ENCODE results near the gene EVI5. TPM values are rescaled to one million over a fixed set of nuclear protein-coding genes. Genes with fewer than 3 reads are reported as not detected.
"Not testable (repeated sequence)": the region's sequence is repeated elsewhere in the genome, so short reads cannot be mapped to it uniquely, and the experiment has no call there.

Gene EVI5
- total RNA-seq, 1 experiment from 2014 or later: 19.5 TPM

- DNase-seq (ENCODE audit: low spot score): no peak
Measured at GRCh38 chr1:92583821-92584760, 200.8 kb downstream of the EVI5 start.

GRCh38 chr1:92577261-92577895 is 207.5 kb downstream of the EVI5 start:
- no peak for DNase-seq (ENCODE audit: low spot score)

GRCh38 chr1:92575123-92575522 is 209.8 kb downstream of the EVI5 start:
- DNase-seq (ENCODE audit: low spot score): no peak

GRCh38 chr1:92572520-92572919 is 212.4 kb downstream of the EVI5 start:
- DNase-seq (ENCODE audit: low spot score): no peak

GRCh38 chr1:92571578-92571977 is 213.3 kb downstream of the EVI5 start:
- no peak for DNase-seq (ENCODE audit: low spot score)

- DNase-seq (ENCODE audit: low spot score): no peak
Measured at GRCh38 chr1:92567211-92567868, 217.6 kb downstream of the EVI5 start.

GRCh38 chr1:92563457-92564216 is 221.3 kb downstream of the EVI5 start:
- no peak for DNase-seq (ENCODE audit: low spot score)

- no peak for DNase-seq (ENCODE audit: low spot score)
Measured at GRCh38 chr1:92556350-92556749, 228.6 kb downstream of the EVI5 start.

- no peak for DNase-seq (ENCODE audit: low spot score)
Measured at GRCh38 chr1:92554216-92554615, 230.7 kb downstream of the EVI5 start.

- no peak for DNase-seq (ENCODE audit: low spot score)
Measured at GRCh38 chr1:92551916-92552315, 233.0 kb downstream of the EVI5 start.

- DNase-seq (ENCODE audit: low spot score): no peak
Measured at GRCh38 chr1:92544756-92545165, 240.1 kb downstream of the EVI5 start.

GRCh38 chr1:92543131-92544055 is 241.5 kb downstream of the EVI5 start:
- DNase-seq (ENCODE audit: low spot score): no peak

- no peak for DNase-seq (ENCODE audit: low spot score)
Measured at GRCh38 chr1:92538413-92539061, 246.4 kb downstream of the EVI5 start.

GRCh38 chr1:92538048-92538412 is 246.9 kb downstream of the EVI5 start:
- no peak for DNase-seq (ENCODE audit: low spot score)

GRCh38 chr1:92536980-92537884 is 247.7 kb downstream of the EVI5 start:
- DNase-seq (ENCODE audit: low spot score): no peak

GRCh38 chr1:92536211-92536979 is 248.5 kb downstream of the EVI5 start:
- no peak for DNase-seq (ENCODE audit: low spot score)

- not testable (repeated sequence) for DNase-seq (ENCODE audit: low spot score)
Measured at GRCh38 chr1:92532371-92532770, 252.5 kb downstream of the EVI5 start.

GRCh38 chr1:92531939-92532338 is 253.0 kb downstream of the EVI5 start:
- not testable (repeated sequence) for DNase-seq (ENCODE audit: low spot score)
